ENCODE data around the gene RHOF.

RHOF gene

GRCh38 chr12:121819212-121819949, 25.9 kb upstream of the RHOF start:
- no peak for DNase-seq (ENCODE audit: low read depth in 3 of 3, low spot score in 1 of 3)

DNA sequence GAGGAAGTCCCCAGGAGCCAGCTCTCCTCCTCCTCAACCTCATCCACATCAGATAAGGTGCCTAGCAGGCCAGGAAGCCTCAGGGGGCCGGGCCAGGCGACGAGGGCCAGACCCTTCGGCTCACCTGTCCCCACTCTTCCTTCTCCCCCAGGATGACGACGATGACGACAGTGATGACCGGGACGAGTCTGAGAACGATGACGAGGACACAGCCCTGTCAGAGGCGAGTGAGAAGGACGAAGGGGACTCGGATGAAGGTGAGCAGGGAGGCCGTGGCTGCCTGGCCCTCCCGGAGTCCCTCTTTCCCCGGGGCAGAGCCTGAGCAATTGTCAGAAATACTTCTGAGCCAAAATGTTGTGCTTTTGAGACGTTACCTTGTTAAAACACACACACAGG, 24.2 kb upstream of the RHOF start:
- DNase-seq (ENCODE audit: low read depth in 3 of 3, low spot score in 1 of 3) = no peak

GRCh38 chr12:121816925-121817647, 23.6 kb upstream of the RHOF start:
- no peak for DNase-seq (ENCODE audit: low read depth in 3 of 3, low spot score in 1 of 3)

- DNase-seq (ENCODE audit: low read depth in 3 of 3, low spot score in 1 of 3) = no peak
These were observed 21.8 kb upstream of the RHOF start for GRCh38 chr12:121815263-121815662.

GRCh38 chr12:121814429-121815119, 21.1 kb upstream of the RHOF start:
- DNase-seq (ENCODE audit: low read depth in 3 of 3, low spot score in 1 of 3) = no peak

DNA sequence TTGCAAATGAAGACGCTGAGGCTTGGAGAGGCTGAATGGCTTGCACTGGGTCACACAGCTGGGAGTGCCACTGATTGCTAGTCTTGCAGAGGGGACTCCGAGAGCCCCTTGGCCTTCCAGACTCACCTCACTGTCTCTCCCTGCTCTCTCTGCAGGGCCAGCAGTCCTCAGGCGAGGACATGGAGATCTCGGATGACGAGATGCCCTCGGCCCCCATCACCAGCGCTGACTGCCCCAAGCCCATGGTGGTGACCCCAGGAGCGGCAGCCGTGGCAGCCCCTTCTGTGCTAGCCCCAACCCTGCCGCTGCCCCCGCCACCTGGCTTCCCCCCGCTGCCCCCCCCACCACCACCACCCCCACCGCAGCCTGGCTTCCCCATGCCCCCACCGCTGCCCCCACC, 20.5 kb upstream of the RHOF start:
- DNase-seq (ENCODE audit: low read depth in 3 of 3, low spot score in 1 of 3) = no peak

DNA sequence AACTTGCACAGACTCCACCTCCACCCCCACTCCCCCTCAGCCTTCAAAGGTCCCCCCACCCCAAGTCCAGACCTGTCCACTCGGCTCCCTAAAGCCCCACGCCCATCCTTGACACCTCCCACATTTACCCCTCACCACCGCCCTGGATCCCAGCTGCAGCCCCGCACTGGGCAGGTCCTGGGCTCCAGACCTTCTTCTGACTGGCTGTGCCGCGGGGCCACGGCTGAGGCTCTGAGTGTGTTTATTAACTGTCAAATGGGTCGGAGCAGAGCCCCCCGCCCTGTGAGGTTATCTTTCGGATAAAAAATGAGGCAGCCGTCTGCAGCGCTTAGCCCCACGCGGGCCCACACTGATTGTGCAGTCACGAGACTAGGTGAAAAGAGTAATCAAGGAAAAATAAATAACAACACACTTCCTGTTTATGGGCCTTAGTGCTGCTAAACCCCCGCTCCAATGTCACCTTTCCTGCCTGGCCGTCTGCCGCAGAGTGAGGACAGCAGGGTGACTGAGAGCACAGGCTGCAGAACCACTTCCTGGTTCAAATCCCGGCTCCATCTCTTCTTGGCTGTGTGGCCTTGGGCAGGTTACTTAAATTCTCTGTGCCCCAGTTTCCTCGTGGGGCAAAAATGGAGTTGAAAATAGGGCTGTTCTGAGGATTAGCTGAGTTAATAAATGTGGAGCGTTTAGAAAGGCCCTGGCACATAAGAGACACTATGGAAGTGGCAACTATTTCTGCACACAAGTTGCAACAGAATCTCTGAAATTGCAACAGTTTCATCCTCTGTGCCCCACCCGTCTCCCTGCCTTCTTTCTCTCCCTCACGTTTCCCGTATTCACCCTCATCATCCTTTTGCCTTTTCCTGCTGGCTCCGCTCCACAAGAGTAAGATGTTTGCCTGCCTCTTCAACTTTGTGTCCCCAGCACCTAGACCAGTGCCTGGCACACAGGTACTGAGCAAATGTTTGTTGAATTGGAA, 19.7 kb upstream of the RHOF start:
- no peak for DNase-seq (ENCODE audit: low read depth in 3 of 3, low spot score in 1 of 3)

GRCh38 chr12:121812320-121812871, 18.9 kb upstream of the RHOF start:
- DNase-seq (ENCODE audit: low read depth in 3 of 3, low spot score in 1 of 3) = no peak

- peak in 2 of 3 donors; percentile 46 to 64 for DNase-seq (ENCODE audit: low read depth in 3 of 3, low spot score in 1 of 3)
These were observed 18.2 kb upstream of the RHOF start for GRCh38 chr12:121811434-121812319.

GRCh38 chr12:121810833-121811433, 17.4 kb upstream of the RHOF start:
- DNase-seq (ENCODE audit: low read depth in 3 of 3, low spot score in 1 of 3) = no peak

DNA sequence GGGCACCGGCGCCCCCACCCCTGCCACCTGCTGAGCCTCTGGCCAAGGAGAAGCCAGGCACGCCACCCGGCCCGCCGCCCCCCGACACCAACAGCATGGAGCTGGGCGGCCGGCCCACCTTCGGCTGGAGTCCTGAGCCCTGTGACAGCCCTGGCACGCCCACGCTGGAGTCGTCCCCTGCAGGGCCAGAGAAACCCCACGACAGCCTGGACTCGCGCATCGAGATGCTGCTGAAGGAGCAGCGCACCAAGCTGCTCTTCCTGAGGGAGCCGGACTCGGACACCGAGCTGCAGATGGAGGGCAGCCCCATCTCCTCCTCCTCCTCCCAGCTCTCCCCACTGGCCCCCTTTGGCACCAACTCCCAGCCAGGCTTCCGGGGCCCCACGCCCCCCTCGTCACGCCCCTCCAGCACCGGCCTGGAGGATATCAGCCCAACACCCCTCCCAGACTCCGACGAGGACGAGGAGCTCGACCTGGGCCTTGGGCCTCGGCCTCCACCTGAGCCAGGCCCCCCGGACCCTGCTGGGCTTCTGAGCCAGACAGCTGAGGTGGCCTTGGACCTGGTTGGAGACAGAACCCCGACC, 16.8 kb upstream of the RHOF start:
- DNase-seq (ENCODE audit: low read depth in 3 of 3, low spot score in 1 of 3) = no peak

DNA sequence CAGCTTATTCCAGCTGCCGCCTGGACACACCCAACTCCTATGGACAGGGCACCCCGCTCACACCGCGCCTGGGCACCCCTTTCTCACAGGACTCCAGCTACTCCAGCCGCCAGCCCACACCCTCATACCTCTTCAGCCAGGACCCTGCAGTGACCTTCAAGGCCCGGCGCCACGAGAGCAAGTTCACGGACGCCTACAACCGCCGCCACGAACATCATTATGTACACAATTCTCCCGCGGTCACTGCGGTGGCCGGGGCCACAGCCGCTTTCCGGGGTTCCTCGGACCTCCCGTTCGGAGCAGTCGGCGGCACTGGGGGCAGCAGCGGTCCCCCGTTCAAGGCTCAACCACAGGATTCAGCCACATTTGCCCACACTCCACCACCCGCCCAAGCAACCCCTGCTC, 16.2 kb upstream of the RHOF start:
- no peak for DNase-seq (ENCODE audit: low read depth in 3 of 3, low spot score in 1 of 3)

DNA sequence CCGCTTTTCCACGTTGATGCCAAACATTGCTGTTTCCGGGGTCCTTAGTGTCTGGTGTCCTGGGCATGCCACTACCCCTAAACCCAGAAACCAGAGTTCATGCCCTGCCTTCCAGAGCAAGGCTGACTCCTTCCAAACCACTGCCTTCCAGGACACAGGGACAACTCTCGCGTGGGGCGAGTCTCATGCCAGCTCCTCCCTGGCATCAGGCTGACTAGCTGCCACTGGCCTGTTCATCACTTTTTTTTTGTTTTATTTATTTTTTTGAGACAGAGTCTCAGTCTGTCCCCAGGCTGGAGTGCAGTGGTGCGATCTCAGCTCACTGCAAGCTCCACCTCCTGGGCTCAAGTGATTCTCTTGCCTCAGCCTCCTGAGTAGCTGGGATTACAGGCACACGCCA, 15.1 kb upstream of the RHOF start:
- no peak for DNase-seq (ENCODE audit: low read depth in 3 of 3, low spot score in 1 of 3)

GRCh38 chr12:121807642-121808347, 14.3 kb upstream of the RHOF start:
- DNase-seq (ENCODE audit: low read depth in 3 of 3, low spot score in 1 of 3) = no peak

- DNase-seq (ENCODE audit: low read depth in 3 of 3, low spot score in 1 of 3) = no peak
These were observed 13.3 kb upstream of the RHOF start for GRCh38 chr12:121806546-121807423.

DNA sequence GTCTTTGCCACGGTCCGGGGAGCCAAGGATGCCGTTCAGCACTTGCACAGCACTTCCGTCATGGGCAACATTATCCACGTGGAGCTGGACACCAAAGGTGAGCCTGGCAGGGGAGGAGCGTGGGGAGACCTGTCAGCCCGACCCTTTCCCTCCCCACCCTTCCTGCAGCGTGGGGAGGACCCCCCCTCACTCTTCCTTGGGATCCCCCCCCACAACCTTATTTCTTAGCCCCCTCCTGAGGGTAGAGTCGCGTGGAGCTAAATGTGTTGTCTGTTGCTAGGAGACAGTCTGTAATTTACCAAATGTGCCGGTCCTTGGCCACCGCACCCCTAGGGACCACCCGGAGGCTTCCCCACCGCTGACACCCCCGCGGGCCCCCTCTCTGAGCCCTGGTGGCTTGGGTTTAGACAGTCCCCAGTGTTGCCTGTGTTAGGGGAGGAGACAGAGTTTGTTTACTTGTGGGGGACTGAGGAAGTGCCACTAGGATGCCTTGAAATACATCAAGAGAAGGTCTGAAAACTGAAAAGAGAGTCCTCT, 12.6 kb upstream of the RHOF start:
- no peak for DNase-seq (ENCODE audit: low read depth in 3 of 3, low spot score in 1 of 3)
